ENCODE measurements around the gene KCNMA1. TPM values are rescaled to one million over a fixed set of nuclear protein-coding genes. Genes with fewer than 3 reads are reported as not detected.

The KCNMA1 gene
- total RNA-seq, 1 experiment from 2014 or later, result 0.45 TPM

- H3K27me3 Mint-ChIP-seq (ENCODE audit: unreplicated experiment), result peaks cover 10% of the 10 kb centered on the region
- no peak overlapping the region for H3K4me3 Mint-ChIP-seq (ENCODE audit: low read depth, unreplicated experiment)
- H3K4me1 Mint-ChIP-seq (ENCODE audit: low read depth, unreplicated experiment), result peaks cover 40% of the 10 kb centered on the region
- BruUV-seq (replicated peaks), result no TSS peak
- DNase-seq, result no peak
- TF ChIP-seq CTCF (IDR thresholded peaks at IDR 0.05; ENCODE audit: unreplicated experiment), result no peak
- H3K27ac Mint-ChIP-seq (ENCODE audit: unreplicated experiment), result no peak overlapping the region
- intact Hi-C loops (cut with micrococcal nuclease; ENCODE audit: unreplicated experiment), result no loop called here
- CTCF ChIA-PET, result no interaction called here
- no peaks in the 10 kb centered on the region for H3K36me3 Mint-ChIP-seq (ENCODE audit: insufficient read depth, unreplicated experiment)
- H3K9me3 Mint-ChIP-seq (ENCODE audit: low read depth, unreplicated experiment), result no peaks in the 10 kb centered on the region
Observed at GRCh38 chr10:77286531-77287508, 350.8 kb downstream of the KCNMA1 start.

- Mint-ChIP-seq H3K4me3 (ENCODE audit: low read depth, unreplicated experiment) (no peak overlapping the region), H3K36me3 (ENCODE audit: insufficient read depth, unreplicated experiment) (no peaks in the 10 kb centered on the region), H3K4me1 (ENCODE audit: low read depth, unreplicated experiment) (peaks cover 31% of the 10 kb centered on the region), H3K27me3 (ENCODE audit: unreplicated experiment) (peaks cover 14% of the 10 kb centered on the region), H3K27ac (ENCODE audit: unreplicated experiment) (no peak overlapping the region), H3K9me3 (ENCODE audit: low read depth, unreplicated experiment) (no peaks in the 10 kb centered on the region)
- DNase-seq, result no peak
- CTCF ChIA-PET, result no interaction called here
- TF ChIP-seq CTCF (IDR thresholded peaks at IDR 0.05; ENCODE audit: unreplicated experiment), result no peak
- intact Hi-C loops (cut with micrococcal nuclease; ENCODE audit: unreplicated experiment), result no loop called here
- no TSS peak for BruUV-seq (replicated peaks)
Observed at GRCh38 chr10:77285529-77286182, 352.0 kb downstream of the KCNMA1 start.

- H3K36me3 Mint-ChIP-seq (ENCODE audit: insufficient read depth, unreplicated experiment), result no peaks in the 10 kb centered on the region
- intact Hi-C loops (cut with micrococcal nuclease; ENCODE audit: unreplicated experiment), result no loop called here
- H3K27me3 Mint-ChIP-seq (ENCODE audit: unreplicated experiment), result peaks cover 22% of the 10 kb centered on the region
- no peak overlapping the region for H3K27ac Mint-ChIP-seq (ENCODE audit: unreplicated experiment)
- DNase-seq, result no peak
- H3K4me1 Mint-ChIP-seq (ENCODE audit: low read depth, unreplicated experiment), result peaks cover 27% of the 10 kb centered on the region
- CTCF ChIA-PET, result no interaction called here
- H3K9me3 Mint-ChIP-seq (ENCODE audit: low read depth, unreplicated experiment), result no peaks in the 10 kb centered on the region
- H3K4me3 Mint-ChIP-seq (ENCODE audit: low read depth, unreplicated experiment), result no peak overlapping the region
- no TSS peak for BruUV-seq (replicated peaks)
- no peak for TF ChIP-seq CTCF (IDR thresholded peaks at IDR 0.05; ENCODE audit: unreplicated experiment)
Observed at GRCh38 chr10:77284797-77285196, 352.8 kb downstream of the KCNMA1 start.

- Mint-ChIP-seq H3K27ac (ENCODE audit: unreplicated experiment) (no peak overlapping the region), H3K9me3 (ENCODE audit: low read depth, unreplicated experiment) (no peaks in the 10 kb centered on the region), H3K27me3 (ENCODE audit: unreplicated experiment) (peaks cover 37% of the 10 kb centered on the region), H3K4me1 (ENCODE audit: low read depth, unreplicated experiment) (peaks cover 27% of the 10 kb centered on the region), H3K4me3 (ENCODE audit: low read depth, unreplicated experiment) (no peak overlapping the region), H3K36me3 (ENCODE audit: insufficient read depth, unreplicated experiment) (no peaks in the 10 kb centered on the region)
- intact Hi-C loops (cut with micrococcal nuclease; ENCODE audit: unreplicated experiment), result no loop called here
- no peak for TF ChIP-seq CTCF (IDR thresholded peaks at IDR 0.05; ENCODE audit: unreplicated experiment)
- CTCF ChIA-PET, result no interaction called here
- no TSS peak for BruUV-seq (replicated peaks)
- DNase-seq, result no peak
Observed at GRCh38 chr10:77283326-77283725, 354.3 kb downstream of the KCNMA1 start.
